Body of pancreas (tissue), 4 donors: ENCODE results near the gene C5.

Source experiments
- CTCF ChIP-seq, 7 experiments: fragments of 450-650 bp in 4 of 7; fragments of 200-600 bp in 3 of 7; sonication (generic) in 3 of 7; IDR thresholded peaks; one replicate each; pipeline ENCODE4 v1.5.1; 2016 to 2019; ENCODE audit warnings: antibody characterized with exemption in 7 of 7
- POLR2A ChIP-seq, 3 donors: fragments of 450-650 bp; IDR thresholded peaks; one replicate each; pipeline ENCODE4 v1.6.1; 2016; ENCODE audit warnings: antibody characterized with exemption in 3 of 3, mild to moderate bottlenecking in 2 of 3

DNA sequence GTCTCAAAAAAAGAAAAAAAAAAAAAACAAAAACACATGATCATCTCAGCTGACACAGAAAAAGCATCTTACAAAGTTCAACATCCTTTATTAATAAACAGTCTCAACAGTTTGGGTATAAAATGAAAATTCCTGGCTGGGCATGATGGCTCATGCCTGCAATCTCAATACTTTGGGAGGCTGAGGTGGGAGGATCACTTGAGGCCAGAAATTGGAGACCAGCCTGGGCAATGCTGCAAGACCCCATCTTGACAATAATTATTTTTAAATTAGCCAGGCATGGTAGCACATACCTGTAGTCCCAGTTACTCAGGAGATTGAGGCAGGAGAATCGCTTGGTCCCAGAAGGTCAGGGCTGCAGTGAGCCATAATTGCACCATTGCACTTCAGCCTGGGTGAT is 16.8 kb upstream of the C5 start:
- TF ChIP-seq POLR2A (IDR thresholded peaks at IDR 0.05) (no peak), CTCF (IDR thresholded peaks at IDR 0.05) (no peak)
